NCI-H1417 treated with DMSO at 0.1 percent for 48 hours (cell line): ENCODE data around the gene SEMA6A.

ENCODE experiments used
- DNase-seq: peaks from one replicate; lab custom pipeline; 2025; lab: John Stamatoyannopoulos, UW

The SEMA6A gene

DNA sequence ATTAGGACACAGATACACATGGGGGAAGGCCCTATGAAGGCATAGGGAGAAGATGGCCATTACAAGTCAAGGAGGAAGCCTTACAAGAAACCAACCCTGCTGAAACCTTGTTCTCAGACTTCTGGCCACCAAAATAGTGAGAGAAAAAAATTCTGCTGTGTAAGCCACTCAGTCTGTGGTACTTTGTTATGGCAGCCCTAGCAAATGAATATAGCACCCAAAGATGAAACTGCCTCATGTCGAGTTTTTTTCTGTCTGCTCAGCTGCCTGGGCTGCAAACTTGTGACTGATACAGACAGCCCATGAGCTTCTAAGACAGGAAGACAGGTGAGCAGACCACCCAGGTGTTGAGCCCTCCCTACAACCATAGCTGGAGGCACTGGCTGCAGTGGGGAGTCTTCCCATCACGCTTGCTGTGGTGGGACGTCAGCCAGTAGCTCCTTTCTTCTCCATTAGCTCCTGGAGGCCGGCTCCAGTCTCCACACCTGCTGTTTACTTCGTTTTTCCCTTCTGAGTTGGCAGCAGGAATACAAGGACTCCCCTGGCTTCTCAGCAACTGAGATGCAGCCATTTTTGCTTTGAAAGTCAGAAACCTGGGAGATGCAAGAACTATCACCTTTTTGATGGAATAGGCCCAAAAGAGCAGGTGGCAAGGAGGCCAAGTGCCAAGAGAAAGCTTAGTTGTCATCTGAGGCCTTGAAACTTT is 164.9 kb downstream of the SEMA6A start:
- DNase-seq = no peak

DNA sequence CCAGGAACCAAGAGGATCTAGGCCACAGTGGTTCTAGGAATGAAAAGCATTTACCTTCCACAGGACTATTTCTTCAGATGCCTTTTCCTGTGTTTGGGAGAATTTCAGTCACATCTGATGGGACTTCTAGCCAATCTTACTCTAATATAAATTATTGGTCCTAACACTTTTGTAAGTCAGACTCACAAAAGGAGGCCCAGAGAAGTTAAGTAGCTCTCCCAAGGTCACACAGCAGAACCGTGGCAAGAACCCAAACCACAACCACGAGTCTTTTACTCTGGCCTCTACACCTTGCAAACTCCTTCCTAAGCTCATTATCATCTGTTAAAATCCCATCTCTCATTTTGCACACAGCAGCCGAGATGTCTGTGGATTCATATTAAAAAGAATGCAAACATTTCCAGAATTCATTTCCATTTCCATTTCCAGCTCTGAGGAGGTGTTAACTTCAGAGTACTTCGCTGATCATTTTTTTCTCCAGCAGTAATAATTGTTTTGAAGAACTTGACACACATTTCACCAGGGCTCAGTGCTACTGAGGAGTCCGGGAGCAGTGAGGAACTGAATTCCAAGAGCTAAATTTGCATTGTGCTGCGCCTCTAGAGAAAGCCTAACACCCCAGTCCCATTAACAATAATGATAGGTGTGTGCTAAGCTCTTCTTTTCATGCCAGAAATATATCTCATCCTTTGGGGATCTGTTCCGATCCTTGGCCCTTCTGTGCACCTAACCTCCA is 168.1 kb downstream of the SEMA6A start:
- DNase-seq = no peak

GRCh38 chr5:116404792-116405191 is 169.8 kb downstream of the SEMA6A start:
- DNase-seq = no peak

- DNase-seq = no peak
These were observed 170.6 kb downstream of the SEMA6A start for GRCh38 chr5:116404016-116404415.

GRCh38 chr5:116402235-116402634 is 172.4 kb downstream of the SEMA6A start:
- no peak for DNase-seq

DNA sequence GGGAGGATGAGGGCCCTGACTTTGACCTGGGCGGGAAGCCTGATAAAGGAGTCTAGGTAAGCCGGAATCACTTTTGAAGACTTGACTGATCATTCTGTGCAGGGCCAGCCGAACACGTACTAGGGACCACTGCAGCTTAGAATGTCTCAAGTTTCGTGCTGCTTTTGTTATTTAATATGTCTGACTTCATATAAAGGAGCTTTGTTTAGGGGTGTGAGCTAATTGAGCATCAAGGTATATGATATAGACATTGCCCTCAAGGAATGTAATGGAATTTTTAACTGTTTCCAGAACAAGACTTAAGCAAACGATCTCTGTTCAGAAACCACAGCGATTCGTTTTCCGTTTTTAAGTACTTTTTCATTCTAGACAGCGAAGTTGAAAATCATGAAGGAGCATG is 173.0 kb downstream of the SEMA6A start:
- DNase-seq = no peak

DNA sequence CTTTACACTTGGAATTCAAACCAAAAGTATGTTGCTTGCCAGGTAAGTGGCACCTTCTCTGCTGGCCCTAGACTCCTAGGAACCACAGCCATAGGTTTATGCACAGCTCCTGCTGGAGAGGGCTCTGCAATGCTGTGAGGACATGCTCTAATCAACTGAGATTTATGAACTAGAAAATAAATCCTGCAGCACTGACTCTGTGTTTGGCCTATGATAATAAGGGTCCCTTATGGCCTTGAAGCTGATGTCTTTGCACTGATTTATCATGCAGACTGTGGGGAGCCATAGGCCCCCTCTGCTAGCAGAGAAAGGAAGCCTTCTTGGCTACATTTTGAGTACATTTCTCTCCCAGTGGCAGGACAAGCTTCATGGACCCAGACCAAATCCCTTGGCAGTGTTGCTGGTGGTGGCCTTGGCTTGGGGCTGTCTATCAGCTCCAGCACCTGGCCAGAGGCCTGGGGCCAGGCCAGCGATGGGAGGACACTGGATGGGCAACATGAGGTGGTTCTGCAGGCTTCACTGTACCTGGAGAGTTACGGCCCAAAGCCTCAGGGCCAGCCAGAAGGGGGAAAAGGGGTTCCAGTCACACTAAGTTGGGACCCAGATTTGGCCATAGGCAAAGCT is 178.0 kb downstream of the SEMA6A start:
- no peak for DNase-seq

- no peak for DNase-seq
These were observed 178.9 kb downstream of the SEMA6A start for GRCh38 chr5:116395631-116396203.

DNA sequence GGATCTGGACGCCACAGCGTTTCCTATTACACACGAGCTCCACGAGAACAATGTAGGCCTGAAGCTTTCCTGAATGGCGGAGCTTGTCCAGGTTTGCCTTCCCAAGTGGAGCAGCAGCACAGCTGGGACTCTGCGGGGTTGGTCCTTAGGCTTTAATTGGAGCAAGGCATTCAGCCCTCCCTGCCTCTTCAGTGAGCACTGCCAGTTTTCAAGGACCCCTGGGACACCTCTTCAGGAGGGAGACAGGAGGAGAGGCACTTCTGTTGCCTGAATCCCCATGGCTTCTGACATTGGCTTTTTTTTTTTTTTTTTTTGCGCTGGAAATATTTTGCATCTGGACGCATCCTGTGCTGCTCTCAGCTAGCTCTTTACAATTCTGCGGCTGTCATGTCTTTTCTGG is 179.4 kb downstream of the SEMA6A start:
- DNase-seq = no peak

DNA sequence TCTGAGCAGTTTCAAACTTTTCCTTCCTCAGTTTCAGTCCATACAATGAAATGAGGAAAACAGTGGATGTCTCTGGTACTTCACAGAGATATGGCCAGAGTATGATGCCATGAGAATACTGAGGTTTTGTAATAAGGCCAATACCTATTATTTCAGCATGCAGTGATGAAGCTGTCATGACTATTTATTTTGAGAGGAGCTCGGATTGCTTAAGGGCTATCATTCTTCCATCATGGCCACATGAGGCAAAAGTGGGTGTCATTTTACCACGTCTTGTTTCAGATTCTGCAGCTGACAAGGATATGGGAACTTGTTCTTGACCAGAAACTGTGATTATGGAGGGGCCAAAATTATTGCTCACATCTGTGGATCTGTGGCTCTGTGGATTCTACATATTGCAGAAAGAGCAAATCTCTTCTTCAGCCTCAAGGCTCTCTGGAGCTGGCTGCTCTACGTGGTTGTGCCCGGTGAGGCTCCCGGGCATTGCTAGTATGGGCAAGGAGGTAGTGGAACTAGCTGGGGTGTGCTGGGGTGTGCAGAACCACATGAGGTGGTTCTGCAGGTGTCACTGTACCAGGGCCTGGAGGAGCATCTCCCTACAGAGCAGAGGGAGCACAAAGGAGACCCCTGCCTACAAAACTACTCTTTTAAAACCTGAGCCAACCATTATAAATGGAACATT is 180.3 kb downstream of the SEMA6A start:
- DNase-seq = no peak
